Epithelial cell of esophagus (primary cell): ENCODE results near the gene DBH.

Source experiments
- DNase-seq: peaks from one replicate; pipeline ENCODE4 v3.0.0; 2010; ENCODE audit warnings: low read depth
- H3K4me3 ChIP-seq: 2 replicates; pipeline ENCODE4 v1.5.1; 2011; ENCODE audit warnings: mild to moderate bottlenecking, low read length, control low read depth
- CTCF ChIP-seq: IDR thresholded peaks from 2 replicates; pipeline ENCODE4 v1.5.1; 2011; ENCODE audit warnings: low read depth, mild to moderate bottlenecking, low read length, control low read depth, inconsistent platforms; ENCODE audit not compliant: insufficient read depth; ENCODE audit errors: missing control alignments

The DBH gene

GRCh38 chr9:133691626-133692363, 55.6 kb downstream of the DBH start:
- no peak for TF ChIP-seq CTCF
- DNase-seq: peak; percentile 6
- no peak overlapping the region for H3K4me3 ChIP-seq

GRCh38 chr9:133692364-133692985, 56.3 kb downstream of the DBH start:
- TF ChIP-seq CTCF: no peak
- no peak for DNase-seq

GRCh38 chr9:133693116-133693515, 57.0 kb downstream of the DBH start:
- H3K4me3 ChIP-seq: no peak overlapping the region
- TF ChIP-seq CTCF: no peak

More at GRCh38 chr9:133692364-133692985, 56.3 kb downstream of the DBH start:
- H3K4me3 ChIP-seq: no peak overlapping the region

GRCh38 chr9:133693703-133694529, 57.8 kb downstream of the DBH start:
- no peak overlapping the region for H3K4me3 ChIP-seq
- no peak for DNase-seq
- no peak for TF ChIP-seq CTCF

More at GRCh38 chr9:133693116-133693515, 57.0 kb downstream of the DBH start:
- DNase-seq: no peak

- no peak for TF ChIP-seq CTCF
- no peak for DNase-seq
- no peak overlapping the region for H3K4me3 ChIP-seq
Measured at GRCh38 chr9:133694686-133695085, 58.5 kb downstream of the DBH start.

- no peak overlapping the region for H3K4me3 ChIP-seq
- no peak for DNase-seq
- TF ChIP-seq CTCF: no peak
Measured at GRCh38 chr9:133696071-133696472, 59.9 kb downstream of the DBH start.
